Keratinocyte (primary cell): ENCODE measurements around the gene CANT1. TPM values are rescaled to one million over a fixed set of nuclear protein-coding genes. Genes with fewer than 3 reads are reported as not detected.
A peak's percentile ranks its signal among the peaks of the same experiment; 100 is the strongest.

Experiments
- DNase-seq: peaks from one replicate; pipeline ENCODE4 v3.0.0-alpha.2; 2011; ENCODE audit warnings: low read depth, missing footprints, low spot score
- FAIRE-seq: peaks from 2 replicates; lab custom pipeline; 2011; peaks lifted over from hg19 to GRCh38; lab: Jason Lieb, UNC
- H2AFZ ChIP-seq: 2 replicates; pipeline ENCODE4 v1.6.0; 2012; ENCODE audit warnings: low read length, control low read depth, inconsistent platforms; ENCODE audit not compliant: control insufficient read depth
- H3K27ac ChIP-seq: 2 replicates; pipeline ENCODE4 v1.5.1; 2011; ENCODE audit warnings: low read length; ENCODE audit not compliant: control insufficient read depth, insufficient read depth
- H3K27me3 ChIP-seq: 3 replicates; pipeline ENCODE4 v1.6.0; 2011; ENCODE audit warnings: low read length; ENCODE audit not compliant: control insufficient read depth, insufficient read depth; ENCODE audit errors: extremely low read depth
- H3K36me3 ChIP-seq, 2 experiments: 2 replicates in 1 of 2; 3 replicates in 1 of 2; pipeline ENCODE4 v1.5.1; 2011; ENCODE audit warnings: low read length in 2 of 2, mild to moderate bottlenecking in 1 of 2; ENCODE audit not compliant: control insufficient read depth in 2 of 2, insufficient read depth in 2 of 2; ENCODE audit errors: extremely low read depth in 1 of 2
- H3K4me1 ChIP-seq: 3 replicates; pipeline ENCODE4 v1.5.1; 2011; ENCODE audit warnings: low read length; ENCODE audit not compliant: control insufficient read depth, insufficient read depth; ENCODE audit errors: extremely low read depth
- H3K4me2 ChIP-seq: 3 replicates; pipeline ENCODE4 v1.6.0; 2011; ENCODE audit warnings: low read depth, low read length; ENCODE audit not compliant: control insufficient read depth, insufficient read depth; ENCODE audit errors: extremely low read depth
- H3K4me3 ChIP-seq, 3 experiments: fragments of 200-600 bp in 1 of 3; sonication (generic) in 1 of 3; 2 replicates in 2 of 3; 3 replicates in 1 of 3; pipeline ENCODE4 v1.5.1; 2011 to 2016; ENCODE audit warnings: low read length in 3 of 3, mild to moderate bottlenecking in 3 of 3, control low read depth in 2 of 3, inconsistent platforms in 1 of 3, low read depth in 1 of 3, mixed read lengths in 1 of 3, mixed run types in 1 of 3, moderate library complexity in 1 of 3; ENCODE audit not compliant: control insufficient read depth in 2 of 3, insufficient read depth in 2 of 3; ENCODE audit errors: extremely low read depth in 1 of 3
- H3K79me2 ChIP-seq: 2 replicates; pipeline ENCODE4 v1.6.0; 2012; ENCODE audit warnings: low read length; ENCODE audit not compliant: control insufficient read depth, insufficient read depth
- H3K9ac ChIP-seq: 3 replicates; pipeline ENCODE4 v1.6.0; 2011; ENCODE audit warnings: low read length; ENCODE audit not compliant: control insufficient read depth, insufficient read depth; ENCODE audit errors: extremely low read depth
- H3K9me1 ChIP-seq: 3 replicates; pipeline ENCODE4 v1.6.0; 2011; ENCODE audit warnings: low read length; ENCODE audit not compliant: control insufficient read depth, insufficient read depth; ENCODE audit errors: extremely low read depth
- H3K9me3 ChIP-seq: 2 replicates; pipeline ENCODE4 v1.5.1; 2012; ENCODE audit warnings: low read depth, low read length; ENCODE audit not compliant: control insufficient read depth
- H4K20me1 ChIP-seq: 3 replicates; pipeline ENCODE4 v1.6.0; 2011; ENCODE audit warnings: low read length; ENCODE audit not compliant: control insufficient read depth, insufficient read depth; ENCODE audit errors: extremely low read depth
- CTCF ChIP-seq, 3 experiments: IDR thresholded peaks in 1 of 3; conservative IDR thresholded peaks in 1 of 3; optimal IDR thresholded peaks in 1 of 3; 2 replicates in 2 of 3; 3 replicates in 1 of 3; pipeline versions ENCODE3 to v1.5.1; 2011; ENCODE audit warnings: low read length in 3 of 3, mild to moderate bottlenecking in 3 of 3, moderate library complexity in 2 of 3, control low read depth in 1 of 3, inconsistent platforms in 1 of 3; ENCODE audit not compliant: insufficient read depth in 2 of 3; ENCODE audit errors: extremely low read depth in 1 of 3
- EZH2 ChIP-seq: IDR thresholded peaks from one replicate; pipeline ENCODE4 v1.6.1; 2012; ENCODE audit warnings: inconsistent platforms, mild to moderate bottlenecking, low read length, moderate library complexity
- dilution Hi-C: fragments of 300-500 bp; cut with MboI; formaldehyde crosslinking; loops from one replicate; pipeline ENCODE4 v1.7.0; 2020; ENCODE audit warnings: low sequenced_read_pairs; ENCODE audit not compliant: extremely low pct_ligation_motif_present
- polyA plus RNA-seq, 5 experiments: library from polyadenylated mRNA; depleted of rRNA in 3 of 5; stranded (reverse) in 3 of 5; stranded (forward) in 1 of 5; unstranded in 1 of 5; fragments of >200 nt; gene quantifications; 1 replicate in 1 of 5; 2 replicates in 3 of 5; 3 replicates in 1 of 5; pipeline versions ENCODE4 v1.2.1 to v1.2.3, GENCODE V29; 2011 to 2012; ENCODE audit warnings: missing spikeins in 2 of 5, low read depth in 1 of 5, low replicate concordance in 1 of 5

Gene CANT1
- polyA plus RNA-seq, 1 donor (not counting 4 experiments of a cell fraction or from before 2014, with no cell fraction given), result 53.2 TPM

- Histone ChIP-seq H3K36me3 (no peaks in the 10 kb centered on the region), H4K20me1 (no peaks in the 10 kb centered on the region), H3K4me1 (peaks cover 43% of the 10 kb centered on the region), H3K79me2 (no peaks in the 10 kb centered on the region), H3K9me3 (no peaks in the 10 kb centered on the region), H2AFZ (peak overlapping the region; percentile 61), H3K4me2 (peak overlapping the region; percentile 83), H3K27me3 (peaks cover 3% of the 10 kb centered on the region), H3K9ac (peak overlapping the region; percentile 65), H3K4me3 (peak overlapping the region; percentile 9 to 44 (median 36)), H3K27ac (peak overlapping the region; percentile 87), H3K9me1 (no peaks in the 10 kb centered on the region)
- no peak for TF ChIP-seq CTCF (optimal IDR thresholded peaks at IDR 0.05 in 1 of 3, IDR thresholded peaks at IDR 0.05 in 1 of 3, conservative IDR thresholded peaks at IDR 0.05 in 1 of 3; ENCODE audit: extremely low read depth in 1 of 3, insufficient read depth in 2 of 3, low read length in 3 of 3)
- TF ChIP-seq EZH2, result no peak
- dilution Hi-C loops, result loop anchor here (25.0 kb wide), 1 partner anchor 361 kb away; no protein-coding TSS in a partner anchor
- FAIRE-seq (peak; percentile 82), DNase-seq (no peak)
These were observed 17.1 kb upstream of the CANT1 start for GRCh38 chr17:79026376-79027273.

- dilution Hi-C loops, result loop anchor here (25.0 kb wide), 1 partner anchor 362 kb away; no protein-coding TSS in a partner anchor
- Histone ChIP-seq H3K4me1 (peaks cover 57% of the 10 kb centered on the region), H3K9me3 (no peaks in the 10 kb centered on the region), H3K4me3 (peak overlapping the region; percentile 44 to 71 (median 68)), H3K27me3 (peaks cover 3% of the 10 kb centered on the region), H3K9ac (peak overlapping the region; percentile 73), H3K9me1 (no peaks in the 10 kb centered on the region), H3K27ac (peak overlapping the region; percentile 22), H2AFZ (peak overlapping the region; percentile 62), H3K4me2 (peak overlapping the region; percentile 92), H4K20me1 (no peaks in the 10 kb centered on the region), H3K79me2 (no peaks in the 10 kb centered on the region), H3K36me3 (no peaks in the 10 kb centered on the region)
- DNase-seq (no peak), FAIRE-seq (no peak)
- TF ChIP-seq CTCF (optimal IDR thresholded peaks at IDR 0.05 in 1 of 3, IDR thresholded peaks at IDR 0.05 in 1 of 3, conservative IDR thresholded peaks at IDR 0.05 in 1 of 3; ENCODE audit: extremely low read depth in 1 of 3, insufficient read depth in 2 of 3, low read length in 3 of 3) (no peak), EZH2 (no peak)
These were observed 15.6 kb upstream of the CANT1 start for GRCh38 chr17:79024901-79025737.
